Measurements from ENCODE around the gene FOXC1. TPM values are rescaled to one million over a fixed set of nuclear protein-coding genes. Genes with fewer than 3 reads are reported as not detected.

Gene FOXC1
- 1.9 and 2.2 TPM in 2 replicates for total RNA-seq

DNA sequence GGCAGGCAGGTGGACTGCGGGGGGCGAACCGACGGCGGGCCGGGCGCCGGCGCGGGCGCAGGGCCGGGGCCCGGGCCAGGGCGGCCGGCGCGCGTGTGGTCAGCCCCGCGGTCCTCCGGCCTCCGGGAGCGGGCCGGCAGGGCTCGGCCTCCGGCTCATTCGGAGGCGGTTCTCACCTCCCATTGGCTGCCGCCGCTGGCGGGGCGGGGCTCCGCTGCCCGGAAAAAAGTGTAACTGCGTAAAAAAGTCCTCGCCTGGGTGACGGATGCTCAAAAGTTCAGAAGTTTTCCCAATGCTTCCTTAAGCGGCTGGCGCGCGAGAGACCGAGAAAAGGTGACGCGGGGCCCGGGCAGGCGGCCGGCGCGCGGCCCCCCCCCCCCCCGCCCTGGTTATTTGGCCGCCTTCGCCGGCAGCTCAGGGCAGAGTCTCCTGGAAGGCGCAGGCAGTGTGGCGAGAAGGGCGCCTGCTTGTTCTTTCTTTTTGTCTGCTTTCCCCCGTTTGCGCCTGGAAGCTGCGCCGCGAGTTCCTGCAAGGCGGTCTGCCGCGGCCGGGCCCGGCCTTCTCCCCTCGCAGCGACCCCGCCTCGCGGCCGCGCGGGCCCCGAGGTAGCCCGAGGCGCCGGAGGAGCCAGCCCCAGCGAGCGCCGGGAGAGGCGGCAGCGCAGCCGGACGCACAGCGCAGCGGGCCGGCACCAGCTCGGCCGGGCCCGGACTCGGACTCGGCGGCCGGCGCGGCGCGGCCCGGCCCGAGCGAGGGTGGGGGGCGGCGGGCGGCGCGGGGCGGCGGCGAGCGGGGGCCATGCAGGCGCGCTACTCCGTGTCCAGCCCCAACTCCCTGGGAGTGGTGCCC is at the start of gene FOXC1:
TSS of gene FOXC1 (plus strand) at position 268 of the 849 bp plus-strand sequence. CDS start at position 799, 531 bp downstream.
- peak; percentile 84 for DNase-seq (ENCODE audit: low read depth)
- TF ChIP-seq, protein P1, sequence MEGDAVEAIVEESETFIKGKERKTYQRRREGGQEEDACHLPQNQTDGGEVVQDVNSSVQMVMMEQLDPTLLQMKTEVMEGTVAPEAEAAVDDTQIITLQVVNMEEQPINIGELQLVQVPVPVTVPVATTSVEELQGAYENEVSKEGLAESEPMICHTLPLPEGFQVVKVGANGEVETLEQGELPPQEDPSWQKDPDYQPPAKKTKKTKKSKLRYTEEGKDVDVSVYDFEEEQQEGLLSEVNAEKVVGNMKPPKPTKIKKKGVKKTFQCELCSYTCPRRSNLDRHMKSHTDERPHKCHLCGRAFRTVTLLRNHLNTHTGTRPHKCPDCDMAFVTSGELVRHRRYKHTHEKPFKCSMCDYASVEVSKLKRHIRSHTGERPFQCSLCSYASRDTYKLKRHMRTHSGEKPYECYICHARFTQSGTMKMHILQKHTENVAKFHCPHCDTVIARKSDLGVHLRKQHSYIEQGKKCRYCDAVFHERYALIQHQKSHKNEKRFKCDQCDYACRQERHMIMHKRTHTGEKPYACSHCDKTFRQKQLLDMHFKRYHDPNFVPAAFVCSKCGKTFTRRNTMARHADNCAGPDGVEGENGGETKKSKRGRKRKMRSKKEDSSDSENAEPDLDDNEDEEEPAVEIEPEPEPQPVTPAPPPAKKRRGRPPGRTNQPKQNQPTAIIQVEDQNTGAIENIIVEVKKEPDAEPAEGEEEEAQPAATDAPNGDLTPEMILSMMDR (IDR thresholded peaks at IDR 0.05; ENCODE audit: insufficient read depth, low read depth, low read length), result no peak
- peak within 1 kb of the TSS; percentile 51 for H3K4me3 ChIP-seq (ENCODE audit: low read depth, low read length)

DNA sequence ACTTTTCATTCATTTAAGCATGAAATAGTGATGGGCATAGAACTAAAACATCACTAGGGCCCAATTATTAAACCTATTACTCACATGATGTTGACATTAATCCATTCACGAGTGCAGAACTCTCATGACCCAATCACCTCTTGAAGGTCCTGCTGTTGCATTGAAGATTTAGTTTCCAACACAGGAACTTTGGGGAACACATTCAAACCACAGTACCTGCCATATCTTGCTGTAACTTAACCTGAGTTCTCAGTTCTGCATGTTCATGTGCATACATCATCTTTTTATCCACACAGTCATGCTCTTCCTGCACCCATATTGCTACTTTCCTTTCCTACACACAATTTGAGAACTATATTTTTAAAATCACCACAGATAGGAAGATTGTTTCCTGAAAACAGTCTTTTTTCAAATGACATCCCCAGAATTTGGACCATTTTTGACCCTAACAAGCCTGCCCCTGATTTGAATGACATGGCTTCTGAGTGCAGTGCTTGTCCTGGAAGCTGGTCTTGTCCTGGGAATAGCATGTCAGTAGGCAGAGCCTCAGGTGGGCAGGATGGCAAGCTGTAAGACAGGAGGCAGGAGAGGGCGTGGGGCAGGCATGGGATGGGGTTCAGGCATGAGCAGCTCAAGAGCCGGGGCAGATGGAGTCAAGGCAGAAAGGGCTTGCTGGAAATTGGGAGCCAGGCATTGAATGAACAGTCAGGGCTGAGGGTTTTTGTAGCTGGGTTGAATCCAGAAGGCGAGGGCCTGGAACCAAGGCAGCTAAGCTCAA is 49.2 kb upstream of the FOXC1 start:
- H3K4me3 ChIP-seq (ENCODE audit: low read depth, low read length), result no peak overlapping the region
- DNase-seq (ENCODE audit: low read depth), result no peak
- TF ChIP-seq, protein P1 (IDR thresholded peaks at IDR 0.05; ENCODE audit: insufficient read depth, low read depth, low read length), result no peak

DNA sequence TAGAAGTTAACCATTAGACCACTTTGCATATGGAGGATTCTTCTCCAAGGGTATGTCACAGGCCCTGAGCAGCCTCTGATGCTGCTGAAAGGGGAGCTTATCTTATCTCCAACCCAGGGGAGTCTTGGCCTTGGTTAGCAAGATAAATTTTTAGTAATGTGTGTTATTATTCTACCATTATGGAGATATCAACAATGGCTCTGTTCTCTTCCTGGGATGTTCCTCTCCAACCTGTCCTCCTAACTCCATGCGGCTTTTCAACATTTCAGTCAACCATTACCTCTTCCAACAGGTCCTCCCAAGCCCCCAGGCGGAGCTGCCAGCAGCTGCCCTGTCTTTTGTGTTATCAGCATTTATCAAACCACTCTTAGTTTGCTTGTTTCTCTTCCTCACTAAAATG is 48.4 kb upstream of the FOXC1 start:
- no peak overlapping the region for H3K4me3 ChIP-seq (ENCODE audit: low read depth, low read length)
- DNase-seq (ENCODE audit: low read depth), result no peak
- TF ChIP-seq, protein P1 (IDR thresholded peaks at IDR 0.05; ENCODE audit: insufficient read depth, low read depth, low read length), result no peak

DNA sequence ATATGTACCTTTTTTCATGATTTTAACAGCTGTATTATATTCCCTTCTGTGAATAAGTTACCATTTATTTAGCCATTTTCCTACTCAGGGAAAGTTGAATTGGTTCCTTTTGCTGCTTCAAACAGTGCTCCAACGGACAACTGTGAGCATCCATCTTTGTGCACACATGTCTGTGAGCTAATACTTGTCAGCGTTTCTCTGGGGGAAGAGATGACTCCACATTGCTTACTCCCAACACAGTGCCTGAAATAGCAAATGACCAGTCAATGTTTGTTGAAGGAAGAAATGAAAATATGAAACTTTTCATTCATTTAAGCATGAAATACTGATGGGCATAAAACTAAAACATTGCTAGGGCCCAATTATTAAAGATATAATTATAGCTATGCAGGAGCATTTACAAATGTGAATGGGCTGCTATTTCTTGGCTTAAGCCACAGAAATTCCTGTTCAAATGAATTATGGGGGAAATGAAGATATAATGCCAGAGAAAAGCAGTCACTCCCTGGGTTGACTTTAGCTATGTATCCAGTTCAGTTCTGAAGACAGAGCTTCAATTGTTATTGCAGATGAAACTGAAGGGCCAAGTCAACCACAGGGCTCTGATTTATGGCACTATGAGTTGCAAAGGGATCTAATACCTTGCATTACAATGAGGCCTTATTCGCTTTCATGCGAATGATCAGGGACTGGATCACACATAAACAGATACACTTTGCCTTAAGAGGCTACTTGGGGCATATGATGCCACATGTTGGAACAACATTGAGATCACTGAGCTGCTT is 47.4 kb upstream of the FOXC1 start:
- TF ChIP-seq, protein P1 (IDR thresholded peaks at IDR 0.05; ENCODE audit: insufficient read depth, low read depth, low read length), result no peak
- DNase-seq (ENCODE audit: low read depth), result no peak
- no peak overlapping the region for H3K4me3 ChIP-seq (ENCODE audit: low read depth, low read length)

DNA sequence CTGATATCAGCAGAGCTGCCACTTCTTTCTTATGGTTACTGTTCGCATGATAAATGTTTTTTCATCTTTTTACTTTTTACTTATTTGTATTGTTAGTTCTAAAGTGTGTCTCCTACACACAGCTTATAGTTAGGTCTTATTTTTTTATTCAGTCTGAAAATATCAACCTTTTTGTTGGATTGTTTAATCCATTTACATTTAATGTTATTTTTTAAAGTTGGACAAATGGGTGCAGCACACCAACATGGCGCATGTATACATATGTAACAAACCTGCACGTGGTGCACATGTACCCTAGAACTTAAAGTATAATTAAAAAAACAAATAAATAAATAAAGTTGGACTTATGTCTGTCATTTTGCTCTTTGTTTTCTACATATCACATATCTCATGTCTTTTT is 40.3 kb upstream of the FOXC1 start:
- no peak for DNase-seq (ENCODE audit: low read depth)
- H3K4me3 ChIP-seq (ENCODE audit: low read depth, low read length), result no peak overlapping the region
- TF ChIP-seq, protein P1 (IDR thresholded peaks at IDR 0.05; ENCODE audit: insufficient read depth, low read depth, low read length), result no peak

DNA sequence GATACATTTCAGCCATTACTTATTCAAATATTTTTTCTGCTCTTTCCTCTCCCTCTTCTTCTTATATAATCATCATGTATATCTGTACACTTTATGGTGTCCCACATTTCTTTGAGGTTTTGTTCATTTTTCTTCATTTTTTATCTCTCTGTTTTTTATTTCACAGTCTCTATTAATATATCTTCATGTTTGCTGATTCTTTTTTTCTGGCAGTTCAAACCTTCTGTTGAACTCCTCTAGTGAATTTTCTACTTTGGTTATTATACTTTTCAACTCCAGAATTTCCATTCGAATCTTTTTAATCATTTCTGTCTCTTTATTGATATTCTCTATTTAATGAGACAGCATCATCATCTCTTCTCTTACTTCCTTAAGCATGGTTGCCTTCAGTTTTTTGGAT is 38.9 kb upstream of the FOXC1 start:
- H3K4me3 ChIP-seq (ENCODE audit: low read depth, low read length), result no peak overlapping the region
- TF ChIP-seq, protein P1 (IDR thresholded peaks at IDR 0.05; ENCODE audit: insufficient read depth, low read depth, low read length), result no peak
- no peak for DNase-seq (ENCODE audit: low read depth)

Data from fibroblast of villous mesenchyme (primary cell).